Embryonic facial prominence (tissue), 1 donor: ENCODE measurements around the gene PCNX4.

Experiments used
- DNase-seq: peaks from one replicate; pipeline ENCODE4 v3.0.0-alpha.2; 2016; ENCODE audit errors: extremely low spot score

PCNX4 gene

DNA sequence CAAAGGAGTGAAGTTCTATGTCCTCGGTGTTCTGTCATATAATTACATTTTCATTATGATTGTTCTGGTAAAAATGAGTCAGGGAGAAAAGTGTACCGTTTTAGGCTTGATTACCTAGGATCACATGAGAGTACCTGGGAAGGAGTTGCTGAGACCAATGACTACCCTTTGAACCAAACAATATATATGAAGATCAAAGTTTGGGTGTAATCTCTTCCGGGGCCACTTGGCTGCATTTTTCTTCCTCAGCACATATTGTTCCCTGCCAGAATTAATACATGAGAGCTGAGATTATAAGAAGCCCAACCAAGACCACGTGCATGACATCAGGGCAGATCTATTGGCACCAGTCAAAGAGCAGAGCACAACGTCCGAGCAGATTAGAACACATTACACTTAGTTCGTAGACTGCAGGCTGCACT, 114.5 kb downstream of the PCNX4 start:
- DNase-seq: no peak

GRCh38 chr14:60206837-60207533, 115.3 kb downstream of the PCNX4 start:
- DNase-seq: no peak

DNA sequence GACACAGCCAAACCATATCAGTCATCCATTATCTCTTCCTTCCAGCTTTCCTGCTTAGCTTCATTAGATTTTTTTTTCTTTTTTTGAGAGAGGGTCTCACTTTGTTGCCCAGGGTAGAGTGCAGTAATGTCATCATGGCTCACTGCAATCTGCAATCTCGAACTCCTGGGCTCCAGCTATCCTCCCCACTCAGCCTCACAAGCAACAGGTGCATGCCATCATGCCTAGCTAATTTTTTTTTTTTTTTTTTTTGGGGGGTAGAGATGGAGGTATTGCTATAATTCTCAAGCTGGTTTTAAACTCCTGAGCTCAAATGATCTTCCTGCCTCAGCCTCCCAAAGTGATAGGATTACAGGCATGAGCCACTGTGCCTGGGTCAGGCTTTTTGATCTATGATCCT, 119.0 kb downstream of the PCNX4 start:
- no peak for DNase-seq

DNA sequence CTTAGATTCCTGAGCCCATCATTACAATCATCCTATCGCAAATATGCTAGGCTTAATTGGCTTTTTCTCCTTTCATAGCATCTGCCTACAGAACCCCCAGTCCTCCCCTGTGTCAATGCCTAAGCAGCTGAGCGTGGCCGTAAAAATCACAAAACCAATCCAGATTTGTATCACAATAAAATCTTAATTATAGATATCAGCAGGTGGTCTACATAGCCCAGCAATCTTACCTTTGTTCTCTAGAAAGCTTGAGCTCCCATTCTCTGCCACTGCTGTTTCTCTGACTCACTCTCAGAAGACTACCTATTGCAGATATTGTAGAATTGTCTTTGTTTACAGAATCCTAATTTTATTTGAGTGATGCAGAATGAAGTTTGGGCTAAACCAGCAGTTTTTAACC, 119.4 kb downstream of the PCNX4 start:
- no peak for DNase-seq

- DNase-seq: no peak
Measured at GRCh38 chr14:60212503-60213371, 121.0 kb downstream of the PCNX4 start.

DNA sequence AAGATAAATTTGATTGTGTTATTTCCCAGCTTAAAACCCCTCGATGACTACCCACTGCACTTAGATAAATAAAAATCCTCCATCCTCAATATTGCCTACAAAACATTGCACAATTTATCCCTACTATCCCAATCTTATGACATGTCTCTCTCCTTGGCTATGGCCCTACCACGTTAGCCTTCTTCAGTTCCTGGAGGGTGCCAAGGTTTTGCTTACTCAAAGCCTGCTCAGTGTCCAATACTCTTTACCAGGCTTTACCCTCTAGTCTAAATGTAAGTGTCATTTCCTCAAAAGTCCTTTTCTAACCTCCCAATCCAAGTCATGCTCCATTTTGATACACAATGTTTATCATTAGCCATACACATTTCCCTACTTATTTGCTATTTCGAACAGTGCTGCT, 122.3 kb downstream of the PCNX4 start:
- no peak for DNase-seq

GRCh38 chr14:60214415-60215126, 122.8 kb downstream of the PCNX4 start:
- no peak for DNase-seq

GRCh38 chr14:60215127-60215444, 123.4 kb downstream of the PCNX4 start:
- DNase-seq: no peak

- no peak for DNase-seq
Measured at GRCh38 chr14:60215520-60216420, 124.0 kb downstream of the PCNX4 start.

DNA sequence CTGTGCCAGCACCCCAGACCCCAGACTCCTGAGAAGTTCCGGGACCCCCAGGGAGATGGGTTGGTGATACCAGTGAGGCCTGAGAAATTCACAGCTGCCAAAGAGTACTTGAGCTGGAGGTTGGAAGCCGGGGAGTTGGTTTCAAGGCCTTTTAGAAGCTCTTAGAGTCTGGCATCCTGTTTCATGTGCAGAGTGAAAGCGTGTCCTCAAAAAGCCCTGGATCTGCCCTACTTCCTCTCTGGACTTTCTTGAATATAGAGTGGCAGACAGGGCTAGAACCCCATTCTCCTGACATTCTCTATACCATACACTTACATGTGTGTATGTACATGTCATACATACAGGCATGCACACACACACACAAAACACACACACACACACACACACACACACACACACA, 126.0 kb downstream of the PCNX4 start:
- DNase-seq: no peak
